Measurements from ENCODE around the gene SLC6A5.

DNA sequence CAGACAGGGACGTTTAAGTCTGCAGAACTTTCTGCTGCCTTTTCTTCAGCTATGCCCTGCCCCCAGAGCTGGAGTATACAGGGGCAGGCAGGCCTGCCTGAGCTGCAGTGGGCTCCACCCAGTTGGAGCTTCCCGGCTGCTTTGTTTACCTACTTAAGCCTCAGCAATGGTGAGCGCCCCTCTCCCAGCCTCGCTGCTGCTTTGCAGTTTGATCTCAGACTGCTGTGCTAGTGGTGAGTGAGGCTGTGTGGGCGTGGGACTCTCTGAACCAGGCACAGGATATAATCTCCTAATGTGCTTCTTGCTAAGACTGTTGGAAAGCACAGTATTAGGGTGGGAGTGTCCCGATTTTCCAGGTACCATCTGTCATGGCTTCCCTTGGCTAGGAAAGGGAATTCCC, 108.5 kb downstream of the SLC6A5 start:
- no peak for TF ChIP-seq POLR2A (IDR thresholded peaks at IDR 0.05)
- TF ChIP-seq, protein P1, sequence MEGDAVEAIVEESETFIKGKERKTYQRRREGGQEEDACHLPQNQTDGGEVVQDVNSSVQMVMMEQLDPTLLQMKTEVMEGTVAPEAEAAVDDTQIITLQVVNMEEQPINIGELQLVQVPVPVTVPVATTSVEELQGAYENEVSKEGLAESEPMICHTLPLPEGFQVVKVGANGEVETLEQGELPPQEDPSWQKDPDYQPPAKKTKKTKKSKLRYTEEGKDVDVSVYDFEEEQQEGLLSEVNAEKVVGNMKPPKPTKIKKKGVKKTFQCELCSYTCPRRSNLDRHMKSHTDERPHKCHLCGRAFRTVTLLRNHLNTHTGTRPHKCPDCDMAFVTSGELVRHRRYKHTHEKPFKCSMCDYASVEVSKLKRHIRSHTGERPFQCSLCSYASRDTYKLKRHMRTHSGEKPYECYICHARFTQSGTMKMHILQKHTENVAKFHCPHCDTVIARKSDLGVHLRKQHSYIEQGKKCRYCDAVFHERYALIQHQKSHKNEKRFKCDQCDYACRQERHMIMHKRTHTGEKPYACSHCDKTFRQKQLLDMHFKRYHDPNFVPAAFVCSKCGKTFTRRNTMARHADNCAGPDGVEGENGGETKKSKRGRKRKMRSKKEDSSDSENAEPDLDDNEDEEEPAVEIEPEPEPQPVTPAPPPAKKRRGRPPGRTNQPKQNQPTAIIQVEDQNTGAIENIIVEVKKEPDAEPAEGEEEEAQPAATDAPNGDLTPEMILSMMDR (IDR thresholded peaks at IDR 0.05), result no peak
